Measurements from ENCODE around the gene CFHR4.

DNA sequence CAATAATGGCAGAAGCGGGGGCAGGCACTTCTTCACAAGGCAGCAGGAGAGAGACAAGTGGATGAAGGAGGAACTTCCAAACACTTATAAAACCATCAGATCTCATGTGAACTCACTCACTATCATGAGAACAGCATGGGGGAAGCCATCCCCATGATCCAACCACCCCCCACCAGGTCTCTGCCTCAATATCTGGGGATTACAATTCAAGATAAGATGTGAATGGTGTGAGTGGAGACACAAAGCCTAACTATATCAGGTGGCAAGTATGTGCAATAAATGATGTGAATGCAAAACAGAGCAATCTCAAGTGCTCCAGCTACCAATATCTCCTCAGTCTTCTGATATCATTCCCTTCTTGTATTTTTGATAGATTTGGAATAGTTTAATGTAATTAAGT lies 68.1 kb downstream of the CFHR4 start:
- TF ChIP-seq, protein P1, sequence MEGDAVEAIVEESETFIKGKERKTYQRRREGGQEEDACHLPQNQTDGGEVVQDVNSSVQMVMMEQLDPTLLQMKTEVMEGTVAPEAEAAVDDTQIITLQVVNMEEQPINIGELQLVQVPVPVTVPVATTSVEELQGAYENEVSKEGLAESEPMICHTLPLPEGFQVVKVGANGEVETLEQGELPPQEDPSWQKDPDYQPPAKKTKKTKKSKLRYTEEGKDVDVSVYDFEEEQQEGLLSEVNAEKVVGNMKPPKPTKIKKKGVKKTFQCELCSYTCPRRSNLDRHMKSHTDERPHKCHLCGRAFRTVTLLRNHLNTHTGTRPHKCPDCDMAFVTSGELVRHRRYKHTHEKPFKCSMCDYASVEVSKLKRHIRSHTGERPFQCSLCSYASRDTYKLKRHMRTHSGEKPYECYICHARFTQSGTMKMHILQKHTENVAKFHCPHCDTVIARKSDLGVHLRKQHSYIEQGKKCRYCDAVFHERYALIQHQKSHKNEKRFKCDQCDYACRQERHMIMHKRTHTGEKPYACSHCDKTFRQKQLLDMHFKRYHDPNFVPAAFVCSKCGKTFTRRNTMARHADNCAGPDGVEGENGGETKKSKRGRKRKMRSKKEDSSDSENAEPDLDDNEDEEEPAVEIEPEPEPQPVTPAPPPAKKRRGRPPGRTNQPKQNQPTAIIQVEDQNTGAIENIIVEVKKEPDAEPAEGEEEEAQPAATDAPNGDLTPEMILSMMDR (IDR thresholded peaks at IDR 0.05) = no peak
- TF ChIP-seq ZFX (IDR thresholded peaks at IDR 0.05; ENCODE audit: borderline replicate concordance) = no peak
